Loucy (cell line): ENCODE results near the gene GRIA3.

Source experiments
- H2AFZ ChIP-seq: fragments of 200-600 bp; sonication (generic); 2 replicates; pipeline ENCODE4 v1.6.0; 2016; ENCODE audit warnings: antibody characterized with exemption, mild to moderate bottlenecking, low read length, moderate library complexity
- H3F3A ChIP-seq: fragments of 200-600 bp; 2 replicates; pipeline ENCODE4 v1.6.0; 2016; ENCODE audit warnings: antibody characterized with exemption, low read depth, mild to moderate bottlenecking
- H3K27me3 ChIP-seq: fragments of 200-600 bp; sonication (generic); 2 replicates; pipeline ENCODE4 v1.6.1; 2014; ENCODE audit warnings: low read length, mild to moderate bottlenecking; ENCODE audit not compliant: insufficient read depth, poor library complexity, severe bottlenecking
- H3K36me3 ChIP-seq: fragments of 200-600 bp; sonication (generic); 2 replicates; pipeline ENCODE4 v1.6.1; 2016; ENCODE audit warnings: low read length; ENCODE audit not compliant: insufficient read depth
- H3K4me1 ChIP-seq: fragments of 200-600 bp; sonication (generic); 2 replicates; pipeline ENCODE4 v1.5.1; 2014; ENCODE audit warnings: low read length, mild to moderate bottlenecking; ENCODE audit not compliant: insufficient read depth, poor library complexity, severe bottlenecking
- H3K4me2 ChIP-seq: fragments of 200-600 bp; sonication (generic); 2 replicates; pipeline ENCODE4 v1.6.0; 2014; ENCODE audit warnings: antibody characterized with exemption, low read length, low read depth, mild to moderate bottlenecking; ENCODE audit not compliant: poor library complexity, severe bottlenecking
- H3K4me3 ChIP-seq: fragments of 200-600 bp; sonication (generic); 2 replicates; pipeline ENCODE4 v1.5.1; 2014; ENCODE audit warnings: low read length, mild to moderate bottlenecking, mixed read lengths; ENCODE audit not compliant: poor library complexity, severe bottlenecking
- H3K79me2 ChIP-seq: fragments of 200-600 bp; sonication (generic); 2 replicates; pipeline ENCODE4 v1.6.1; 2014; ENCODE audit warnings: low read length; ENCODE audit not compliant: insufficient read depth
- H3K9ac ChIP-seq: fragments of 200-600 bp; sonication (generic); 2 replicates; pipeline ENCODE4 v1.6.0; 2014; ENCODE audit warnings: mild to moderate bottlenecking, low read depth, low read length, moderate library complexity; ENCODE audit not compliant: poor library complexity, severe bottlenecking
- H3K9me2 ChIP-seq: fragments of 200-600 bp; sonication (generic); replicated peaks from 2 replicates; pipeline ENCODE4 v1.6.1; 2016; ENCODE audit warnings: low read depth, low read length, mixed read lengths
- H3K9me3 ChIP-seq: fragments of 200-600 bp; sonication (generic); 2 replicates; pipeline ENCODE4 v1.6.1; 2014; ENCODE audit warnings: mild to moderate bottlenecking, antibody characterized with exemption, low read length, low read depth; ENCODE audit not compliant: insufficient read depth
- H4K20me1 ChIP-seq: fragments of 200-600 bp; sonication (generic); 2 replicates; pipeline ENCODE4 v1.6.0; 2014; ENCODE audit warnings: antibody characterized with exemption, low read length, mild to moderate bottlenecking; ENCODE audit not compliant: insufficient read depth, poor library complexity, severe bottlenecking
- EZH2phosphoT487 ChIP-seq: fragments of 200-600 bp; IDR thresholded peaks from 2 replicates; pipeline ENCODE4 v1.6.1; 2018; ENCODE audit warnings: antibody characterized with exemption, mild to moderate bottlenecking, moderate library complexity, borderline replicate concordance
- TF ChIP-seq, protein P1 (sequence below): fragments of 200-600 bp; sonication (generic); conservative IDR thresholded peaks from 2 replicates; pipeline ENCODE4 v1.5.1; 2014; ENCODE audit warnings: mild to moderate bottlenecking, antibody characterized with exemption, low read length

Gene GRIA3

DNA sequence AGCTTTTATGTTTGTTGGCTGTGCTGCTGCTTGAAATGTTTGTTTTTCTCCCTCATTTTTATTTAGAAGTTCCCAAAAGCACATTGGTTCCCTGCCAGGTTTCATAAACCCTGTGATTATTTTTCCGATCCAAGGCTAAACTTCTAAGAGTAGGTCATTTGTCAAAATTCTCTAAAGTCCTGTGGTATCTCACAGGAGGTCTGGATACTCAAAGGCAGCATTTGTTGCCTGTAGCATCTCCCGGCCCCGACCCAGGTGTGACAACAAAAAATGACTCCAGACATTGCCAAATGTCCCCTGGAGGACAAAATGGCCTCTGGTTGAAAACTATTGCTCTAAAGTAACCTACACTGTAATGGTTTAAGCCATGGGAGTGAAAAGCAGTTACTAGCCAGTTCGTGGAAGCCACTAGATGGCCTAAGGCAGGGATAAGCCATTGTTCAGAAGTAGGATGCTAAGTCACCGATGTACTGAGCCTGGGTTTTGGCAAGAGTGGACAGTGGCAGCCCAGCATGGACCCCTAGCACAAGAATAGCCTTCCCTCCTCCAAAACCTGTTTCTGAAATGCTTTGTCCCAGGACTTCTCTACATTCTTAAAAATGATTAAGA, 292.6 kb downstream of the GRIA3 start:
- no peak overlapping the region for H2AFZ ChIP-seq
- H3K4me1 ChIP-seq = no peaks in the 10 kb centered on the region
- no peaks in the 10 kb centered on the region for H4K20me1 ChIP-seq
- H3K4me3 ChIP-seq = no peak overlapping the region
- no peaks in the 10 kb centered on the region for H3K79me2 ChIP-seq
- H3K27me3 ChIP-seq = no peaks in the 10 kb centered on the region
- no peaks in the 10 kb centered on the region for H3K9me2 ChIP-seq
- H3K9ac ChIP-seq = no peak overlapping the region
- H3F3A ChIP-seq = no peaks in the 10 kb centered on the region
- no peaks in the 10 kb centered on the region for H3K36me3 ChIP-seq
- TF ChIP-seq EZH2phosphoT487 = no peak
- TF ChIP-seq, protein P1, sequence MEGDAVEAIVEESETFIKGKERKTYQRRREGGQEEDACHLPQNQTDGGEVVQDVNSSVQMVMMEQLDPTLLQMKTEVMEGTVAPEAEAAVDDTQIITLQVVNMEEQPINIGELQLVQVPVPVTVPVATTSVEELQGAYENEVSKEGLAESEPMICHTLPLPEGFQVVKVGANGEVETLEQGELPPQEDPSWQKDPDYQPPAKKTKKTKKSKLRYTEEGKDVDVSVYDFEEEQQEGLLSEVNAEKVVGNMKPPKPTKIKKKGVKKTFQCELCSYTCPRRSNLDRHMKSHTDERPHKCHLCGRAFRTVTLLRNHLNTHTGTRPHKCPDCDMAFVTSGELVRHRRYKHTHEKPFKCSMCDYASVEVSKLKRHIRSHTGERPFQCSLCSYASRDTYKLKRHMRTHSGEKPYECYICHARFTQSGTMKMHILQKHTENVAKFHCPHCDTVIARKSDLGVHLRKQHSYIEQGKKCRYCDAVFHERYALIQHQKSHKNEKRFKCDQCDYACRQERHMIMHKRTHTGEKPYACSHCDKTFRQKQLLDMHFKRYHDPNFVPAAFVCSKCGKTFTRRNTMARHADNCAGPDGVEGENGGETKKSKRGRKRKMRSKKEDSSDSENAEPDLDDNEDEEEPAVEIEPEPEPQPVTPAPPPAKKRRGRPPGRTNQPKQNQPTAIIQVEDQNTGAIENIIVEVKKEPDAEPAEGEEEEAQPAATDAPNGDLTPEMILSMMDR = no peak
- no peaks in the 10 kb centered on the region for H3K9me3 ChIP-seq
- no peak overlapping the region for H3K4me2 ChIP-seq

DNA sequence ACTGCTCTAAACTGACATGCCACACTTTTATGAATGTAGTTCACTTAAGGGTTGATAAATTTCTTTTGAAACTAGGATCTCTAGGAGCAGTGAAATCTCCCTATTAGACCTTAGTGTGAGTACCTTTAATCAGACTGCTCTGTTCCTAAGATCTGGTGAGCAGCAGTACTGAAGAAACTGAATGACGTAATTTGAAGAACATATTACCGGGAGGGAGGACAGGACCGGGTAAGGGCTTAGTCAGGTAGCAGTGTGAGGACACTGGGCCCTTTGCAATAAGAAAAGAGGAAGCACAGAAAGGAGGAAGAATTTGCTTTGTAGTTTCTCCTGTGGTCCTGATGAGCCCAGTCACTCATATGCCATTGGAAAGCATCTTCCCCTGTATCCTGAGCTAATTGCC, 293.6 kb downstream of the GRIA3 start:
- no peak overlapping the region for H2AFZ ChIP-seq
- TF ChIP-seq EZH2phosphoT487 = no peak
- TF ChIP-seq, protein P1 = no peak
- H3K4me2 ChIP-seq = no peak overlapping the region
- no peak overlapping the region for H3K9ac ChIP-seq
- no peaks in the 10 kb centered on the region for H3K4me1 ChIP-seq
- H3K9me2 ChIP-seq = no peaks in the 10 kb centered on the region
- H3K79me2 ChIP-seq = no peaks in the 10 kb centered on the region
- no peak overlapping the region for H3K4me3 ChIP-seq
- no peaks in the 10 kb centered on the region for H3K36me3 ChIP-seq
- no peaks in the 10 kb centered on the region for H3K27me3 ChIP-seq
- H3K9me3 ChIP-seq = no peaks in the 10 kb centered on the region
- H3F3A ChIP-seq = no peaks in the 10 kb centered on the region
- H4K20me1 ChIP-seq = no peaks in the 10 kb centered on the region

DNA sequence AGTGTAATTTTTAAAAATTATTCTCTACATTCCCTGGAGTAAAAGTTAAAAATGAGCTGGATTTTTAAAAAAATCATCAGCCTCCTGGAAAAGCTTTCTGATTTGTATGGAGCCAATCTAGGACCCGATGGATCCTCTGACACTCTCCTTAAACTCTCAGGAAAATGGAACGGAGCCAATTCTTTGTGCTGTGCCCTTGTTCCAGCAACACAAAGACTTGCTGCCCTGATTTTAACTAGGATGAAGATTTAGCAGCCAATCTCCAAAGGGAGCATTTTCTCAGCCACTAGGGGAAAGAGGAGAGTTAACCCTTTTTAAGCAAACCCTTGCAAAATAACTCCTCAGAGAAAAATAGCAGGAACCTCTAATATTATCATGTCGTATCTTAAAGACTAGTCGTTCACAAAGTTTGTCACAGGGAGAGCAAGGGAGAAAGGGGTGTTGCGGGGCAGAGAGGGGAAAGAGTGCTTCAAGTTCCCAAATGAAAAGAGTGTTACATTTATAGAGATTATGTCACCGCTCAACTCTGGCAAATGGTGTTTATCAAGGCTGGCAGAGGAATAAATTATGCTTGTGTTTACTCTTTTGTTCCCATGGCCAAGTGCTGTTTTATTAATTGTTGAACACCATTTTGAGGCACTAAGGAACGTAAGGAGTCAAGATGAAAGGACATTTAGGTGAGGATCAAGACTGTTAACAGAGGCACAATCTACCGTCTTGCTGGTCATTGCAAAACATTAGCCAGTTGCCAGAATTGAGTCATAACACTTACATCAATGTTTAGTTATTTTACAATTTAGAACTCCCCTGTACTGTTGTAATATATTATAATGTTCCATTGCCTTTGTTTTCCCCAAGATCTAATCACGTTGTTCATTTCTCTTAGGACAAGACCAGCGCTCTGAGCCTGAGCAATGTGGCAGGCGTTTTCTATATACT, 298.1 kb downstream of the GRIA3 start:
- Histone ChIP-seq H3K4me2 (no peak overlapping the region), H4K20me1 (no peaks in the 10 kb centered on the region), H3K79me2 (no peaks in the 10 kb centered on the region), H3K9me3 (no peaks in the 10 kb centered on the region), H3K9me2 (no peaks in the 10 kb centered on the region), H3K36me3 (no peaks in the 10 kb centered on the region), H3K27me3 (no peaks in the 10 kb centered on the region), H2AFZ (no peak overlapping the region), H3K4me3 (no peak overlapping the region), H3F3A (no peaks in the 10 kb centered on the region), H3K9ac (no peak overlapping the region), H3K4me1 (no peaks in the 10 kb centered on the region)
- TF ChIP-seq, protein P1 = no peak
- no peak for TF ChIP-seq EZH2phosphoT487
